Measurements from ENCODE around the gene C16orf92. TPM values are rescaled to one million over a fixed set of nuclear protein-coding genes. Genes with fewer than 3 reads are reported as not detected.
A peak's percentile ranks its signal among the peaks of the same experiment; 100 is the strongest.

The C16orf92 gene
- total RNA-seq, 1 experiment from 2014 or later = not detected

- H3K27ac Mint-ChIP-seq = peak overlapping the region; percentile 80
- peaks cover 21% of the 10 kb centered on the region for H3K27me3 Mint-ChIP-seq (ENCODE audit: low read depth)
- no peak for ATAC-seq
- ChIA-PET CTCF (interaction anchor here (0.5 to 5.5 kb wide), 8 partner anchors 13 to 126 kb away, joined by 3 to 36 read pairs (median 8); partner anchors contain the start of gene TLCD3B), POLR2A (interaction anchor here (1.4 to 3.2 kb wide), 2 partner anchors 48 to 75 kb away, joined by 14 read pairs; partner anchors contain the start of genes ASPHD1, KCTD13 and SEZ6L2)
- peak overlapping the region; percentile 92 for H3K4me3 Mint-ChIP-seq
- peaks cover 27% of the 10 kb centered on the region for H3K4me1 Mint-ChIP-seq
- peaks cover 43% of the 10 kb centered on the region for H3K36me3 Mint-ChIP-seq
- TF ChIP-seq KAT7 (CRISPR knock-in tag; IDR thresholded peaks at IDR 0.05; ENCODE audit: borderline replicate concordance) (no peak), RORB (CRISPR knock-in tag; IDR thresholded peaks at IDR 0.05) (no peak), FOXK1 (CRISPR knock-in tag; IDR thresholded peaks at IDR 0.05) (no peak), NR1H2 (CRISPR knock-in tag; IDR thresholded peaks at IDR 0.05) (no peak), MLX (CRISPR knock-in tag; IDR thresholded peaks at IDR 0.05) (no peak), SMAD4 (CRISPR knock-in tag; IDR thresholded peaks at IDR 0.05) (no peak), ZNF121 (CRISPR knock-in tag; IDR thresholded peaks at IDR 0.05) (no peak), GABPB1 (CRISPR knock-in tag; IDR thresholded peaks at IDR 0.05) (no peak), CBFB (CRISPR knock-in tag; IDR thresholded peaks at IDR 0.05; ENCODE audit: low read depth) (no peak), RELA (CRISPR knock-in tag; IDR thresholded peaks at IDR 0.05; ENCODE audit: borderline replicate concordance) (no peak)
- no peak for DNase-seq (ENCODE audit: low spot score)
- H3K9me3 Mint-ChIP-seq = peaks cover 17% of the 10 kb centered on the region
Observed at GRCh38 chr16:29974291-29975133, 48.5 kb upstream of the C16orf92 start.

GRCh38 chr16:29975134-29975538, 47.9 kb upstream of the C16orf92 start:
- peak overlapping the region; percentile 92 for H3K4me3 Mint-ChIP-seq
- H3K27ac Mint-ChIP-seq = peak overlapping the region; percentile 8; the same call in 1 of the 2 replicates
- TF ChIP-seq ELF4 (CRISPR knock-in tag; IDR thresholded peaks at IDR 0.05; ENCODE audit: low read depth) = no peak
- peak; percentile 90; the same call in 1 of the 2 replicates for TF ChIP-seq ESRRA (CRISPR knock-in tag; IDR thresholded peaks at IDR 0.05; ENCODE audit: borderline replicate concordance)
- no peak for TF ChIP-seq ZNF671 (CRISPR knock-in tag; IDR thresholded peaks at IDR 0.05)
- H3K9me3 Mint-ChIP-seq = peaks cover 17% of the 10 kb centered on the region
- DNase-seq (ENCODE audit: low spot score) (no peak), ATAC-seq (no peak)
- peaks cover 27% of the 10 kb centered on the region for H3K4me1 Mint-ChIP-seq
- ChIA-PET CTCF (interaction anchor here (1.1 to 5.5 kb wide), 6 partner anchors 14 to 127 kb away, joined by 3 to 36 read pairs (median 6); partner anchors contain the start of gene TLCD3B), POLR2A (interaction anchor here (3.2 kb wide), 1 partner anchor 75 kb away, joined by 14 read pairs; the partner anchor contains the start of genes ASPHD1 and SEZ6L2)
- H3K27me3 Mint-ChIP-seq (ENCODE audit: low read depth) = peaks cover 21% of the 10 kb centered on the region
- H3K36me3 Mint-ChIP-seq = peaks cover 44% of the 10 kb centered on the region

GRCh38 chr16:29975811-29976511, 47.0 kb upstream of the C16orf92 start:
- DNase-seq (ENCODE audit: low spot score) = no peak
- Mint-ChIP-seq H3K36me3 (peaks cover 45% of the 10 kb centered on the region), H3K9me3 (peaks cover 17% of the 10 kb centered on the region), H3K4me3 (peak overlapping the region; percentile 92), H3K4me1 (peaks cover 27% of the 10 kb centered on the region), H3K27me3 (ENCODE audit: low read depth) (peaks cover 21% of the 10 kb centered on the region), H3K27ac (peak overlapping the region; percentile 51; the same call in 1 of the 2 replicates)
- POLR2A ChIA-PET = interaction anchor here (0.7 to 3.2 kb wide), 2 partner anchors 14 to 76 kb away, joined by 3 to 14 read pairs; partner anchors contain the start of genes ASPHD1 and SEZ6L2
- CTCF ChIA-PET = interaction anchor here (0.6 to 5.5 kb wide), 10 partner anchors 25 to 266 kb away, joined by 3 to 36 read pairs (median 4); partner anchors contain the start of gene TLCD3B
- TF ChIP-seq ZNF423 (CRISPR knock-in tag; IDR thresholded peaks at IDR 0.05) (0 out of 2 replicates have a peak, but pooled peaks have one; percentile 6), E2F4 (CRISPR knock-in tag; IDR thresholded peaks at IDR 0.05; ENCODE audit: borderline replicate concordance, low read depth) (no peak)
- ATAC-seq = no peak
